CD4-positive, alpha-beta T cell treated with Interleukin-21 for 1 hour (primary cell): Measurements from ENCODE around the gene HOXB8.

Experiments used
- DNase-seq: peaks from one replicate; pipeline ENCODE4 v3.0.0-alpha.2; 2020

Gene HOXB8

DNA sequence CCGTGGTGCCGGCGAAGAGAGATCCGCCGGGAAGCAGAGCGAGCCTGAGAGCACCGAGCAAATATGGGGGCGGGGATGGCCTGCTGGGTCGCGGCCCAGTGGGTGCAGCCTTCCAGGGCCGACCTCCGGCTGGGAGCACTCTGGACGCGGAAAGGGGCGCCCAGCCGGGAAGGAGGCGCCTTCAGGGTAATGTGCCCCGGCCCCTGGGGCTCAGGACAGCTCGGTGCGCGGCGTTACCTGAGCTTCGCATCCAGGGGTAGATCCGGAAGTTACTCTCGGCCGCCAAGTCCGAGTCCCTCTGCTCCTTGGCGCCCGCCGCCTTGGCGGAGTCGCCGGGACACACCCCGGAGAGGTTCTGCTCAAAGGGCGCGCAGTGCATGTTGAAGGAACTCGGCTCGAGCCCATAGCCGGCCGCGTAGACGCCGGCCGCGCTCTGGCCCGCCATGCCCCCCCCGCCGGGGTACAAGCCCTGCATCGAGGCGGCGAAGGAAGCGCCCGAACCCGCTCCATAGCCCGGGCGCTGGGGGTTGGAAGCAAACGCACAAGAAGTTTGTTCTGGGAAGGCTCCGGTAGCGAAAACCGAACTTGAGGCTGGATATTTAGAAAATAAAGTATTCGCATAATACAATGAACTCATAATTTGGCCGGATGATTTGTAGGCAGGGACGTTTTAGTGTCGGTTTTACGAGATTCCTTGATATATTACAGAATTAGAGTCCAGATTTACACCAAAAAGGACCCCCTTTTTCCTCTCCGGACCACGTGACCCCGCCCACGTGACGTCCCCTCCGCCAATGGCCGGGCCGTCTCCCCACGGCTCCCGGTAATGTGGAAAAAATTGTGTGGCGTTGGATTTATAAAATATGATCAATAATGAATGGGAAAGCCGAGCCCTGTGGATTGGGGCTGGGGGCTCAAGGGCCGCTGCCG is 4.5 kb downstream of the HOXB8 start, which contains the start of gene HOXB7:
Gene HOXB7, minus strand, starts transcription at position 736 of the 930 bp plus-strand sequence. Its CDS starts 99 bp downstream, at position 637.
- DNase-seq, result peak; percentile 64

GRCh38 chr17:48609759-48610281 is 5.3 kb downstream of the HOXB8 start:
- no peak for DNase-seq

DNA sequence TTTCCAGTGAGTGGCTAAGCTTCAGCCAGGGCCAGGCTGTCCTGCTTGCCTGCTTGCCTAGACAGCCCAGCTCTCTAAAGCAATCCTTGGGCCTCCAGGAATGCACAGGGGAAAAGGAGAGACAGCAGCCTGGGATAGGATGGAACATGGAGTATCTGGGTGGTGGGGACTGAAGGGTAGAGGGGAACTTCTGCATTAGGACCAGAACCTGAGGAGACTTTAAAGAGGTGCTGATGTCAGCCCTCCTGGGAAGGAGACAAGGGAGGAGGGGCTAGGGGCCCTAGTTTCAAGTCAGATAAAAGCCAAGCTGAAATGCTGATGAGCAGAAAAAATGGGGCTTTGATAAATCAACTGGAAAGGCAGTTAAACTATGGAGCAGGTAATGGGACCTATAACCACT is 6.1 kb downstream of the HOXB8 start:
- no peak for DNase-seq

DNA sequence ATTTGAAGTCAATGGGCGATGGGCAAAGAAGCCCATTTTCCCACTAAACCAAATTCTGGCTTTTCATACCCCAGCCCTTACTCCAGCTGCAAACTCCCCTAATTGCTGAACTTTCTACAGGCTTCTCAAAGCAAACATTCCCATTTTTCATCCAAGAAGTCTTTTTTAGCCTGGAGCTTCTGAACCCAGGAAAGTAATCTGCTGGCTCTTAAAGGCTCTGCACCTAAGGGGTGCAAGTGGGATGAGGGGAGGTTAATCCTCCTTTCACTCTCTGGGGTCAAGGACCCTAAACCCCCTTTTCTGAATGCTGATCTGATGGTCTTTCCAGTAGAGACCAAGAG is 6.6 kb downstream of the HOXB8 start:
- no peak for DNase-seq

GRCh38 chr17:48606892-48607614 is 8.0 kb downstream of the HOXB8 start:
- no peak for DNase-seq

DNA sequence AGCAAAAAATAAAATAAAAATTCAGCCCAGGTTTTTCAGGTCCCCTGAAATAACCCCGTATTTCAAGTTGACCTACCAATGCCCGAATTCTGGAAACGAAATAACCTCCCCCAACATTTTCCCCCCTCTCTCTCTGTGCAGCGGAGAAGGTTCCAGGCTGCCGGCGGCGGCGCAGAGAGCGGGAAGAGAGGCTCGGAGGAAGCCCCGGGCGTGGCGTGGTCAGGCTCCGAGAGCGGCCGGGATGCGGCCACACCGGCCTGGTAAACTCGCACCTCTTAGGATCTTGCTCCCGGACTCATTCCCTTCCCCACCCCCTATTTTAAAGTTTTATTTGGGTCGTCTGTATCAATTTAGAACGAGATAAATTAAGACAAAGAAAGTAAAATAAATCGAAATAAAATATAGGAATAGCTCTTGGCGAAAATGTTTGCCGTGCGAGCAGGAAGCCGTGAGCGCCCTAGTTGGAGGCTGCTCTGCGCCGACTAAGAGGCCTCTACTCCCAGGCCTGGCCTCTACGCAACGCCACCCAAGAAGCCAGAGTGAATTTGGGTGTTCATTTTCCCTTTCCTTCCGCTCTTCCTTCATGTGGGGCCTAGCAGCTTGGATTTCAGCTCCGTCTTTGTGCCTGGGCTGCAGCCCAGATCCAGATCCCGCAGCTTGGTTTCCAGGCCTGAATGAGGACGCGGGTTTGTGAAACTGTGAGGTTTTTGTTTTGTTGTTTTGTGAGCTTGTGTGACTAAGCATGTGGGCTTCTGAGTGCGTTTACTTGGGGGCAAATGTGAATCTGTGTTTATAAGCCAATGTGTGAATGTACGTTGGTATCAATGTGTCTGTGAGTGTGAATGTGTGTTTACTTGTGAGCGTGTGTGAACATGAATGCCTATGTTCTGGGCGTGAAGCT is 8.9 kb downstream of the HOXB8 start:
- no peak for DNase-seq

- no peak for DNase-seq
Observed at GRCh38 chr17:48605409-48605919, 9.6 kb downstream of the HOXB8 start.

DNA sequence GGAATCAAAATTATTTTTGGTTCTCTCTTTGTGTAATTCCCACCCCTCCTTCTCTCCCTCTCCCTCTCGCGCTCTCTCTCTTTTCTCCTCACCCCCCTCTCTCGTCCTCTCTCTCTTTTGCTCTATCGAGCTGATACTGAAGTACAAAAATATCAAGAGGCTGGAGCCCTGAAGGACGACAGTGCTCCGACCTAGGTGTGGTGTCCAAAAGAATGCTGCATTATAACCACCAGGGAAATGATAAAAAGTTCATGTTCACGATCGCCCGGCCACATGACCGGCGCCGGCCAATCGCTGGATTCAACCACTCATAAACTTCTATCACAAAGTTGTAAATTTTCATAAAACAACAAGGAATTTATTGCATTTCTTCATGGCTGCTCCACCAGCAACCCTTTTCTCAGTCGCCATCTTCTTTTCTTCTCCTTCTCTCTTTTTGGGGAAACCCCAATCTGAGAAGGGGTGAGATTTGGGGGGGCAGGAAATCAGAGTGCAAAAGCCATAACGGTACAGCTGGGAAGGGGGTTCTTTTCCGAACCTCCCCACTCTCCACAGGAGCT is 10.2 kb downstream of the HOXB8 start, which contains the start of gene HOXB6:
Gene HOXB6, minus strand, starts transcription at position 217 of the 560 bp plus-strand sequence. CDS start 6,836 bp downstream, outside the sequence.
- DNase-seq, result no peak

DNA sequence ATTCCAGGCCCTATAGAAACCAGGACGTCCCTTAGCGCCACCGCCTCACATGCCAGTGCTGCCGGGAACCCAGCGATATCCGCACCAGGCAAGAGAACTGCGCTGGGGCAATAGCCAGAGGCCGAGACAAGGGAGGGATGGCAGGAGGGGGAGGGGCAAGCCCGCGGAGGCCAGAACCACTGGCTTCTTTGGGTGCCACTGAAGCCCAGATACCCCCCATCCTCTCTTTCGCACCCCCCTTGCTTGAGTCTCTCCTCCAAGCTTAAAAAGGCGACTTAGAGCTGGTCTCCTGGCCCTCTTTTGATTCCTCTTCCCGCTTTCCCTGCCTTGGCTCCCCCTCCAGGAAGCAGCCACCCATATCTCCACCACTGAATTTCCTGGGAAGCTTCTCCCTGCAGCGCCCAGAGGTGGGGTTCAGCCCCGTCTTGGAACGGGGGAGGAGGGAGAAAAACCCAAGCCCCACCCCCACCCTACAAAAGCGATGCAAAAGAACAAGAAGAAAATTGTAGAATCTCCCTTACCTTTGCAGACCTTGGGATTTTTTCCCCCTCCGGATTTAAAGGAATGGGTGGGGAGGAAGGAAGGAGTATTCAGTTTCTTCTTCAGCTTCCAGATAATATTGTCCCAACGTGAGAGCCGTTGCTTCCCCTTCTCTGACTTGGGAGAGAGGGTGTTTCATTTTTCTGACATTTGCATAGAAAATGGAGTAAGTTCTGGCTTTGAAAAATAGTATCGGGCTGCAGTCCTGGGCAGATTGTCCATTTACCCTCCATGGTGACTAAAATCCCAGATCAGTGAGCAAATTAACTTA is 10.9 kb downstream of the HOXB8 start:
- DNase-seq, result no peak

DNA sequence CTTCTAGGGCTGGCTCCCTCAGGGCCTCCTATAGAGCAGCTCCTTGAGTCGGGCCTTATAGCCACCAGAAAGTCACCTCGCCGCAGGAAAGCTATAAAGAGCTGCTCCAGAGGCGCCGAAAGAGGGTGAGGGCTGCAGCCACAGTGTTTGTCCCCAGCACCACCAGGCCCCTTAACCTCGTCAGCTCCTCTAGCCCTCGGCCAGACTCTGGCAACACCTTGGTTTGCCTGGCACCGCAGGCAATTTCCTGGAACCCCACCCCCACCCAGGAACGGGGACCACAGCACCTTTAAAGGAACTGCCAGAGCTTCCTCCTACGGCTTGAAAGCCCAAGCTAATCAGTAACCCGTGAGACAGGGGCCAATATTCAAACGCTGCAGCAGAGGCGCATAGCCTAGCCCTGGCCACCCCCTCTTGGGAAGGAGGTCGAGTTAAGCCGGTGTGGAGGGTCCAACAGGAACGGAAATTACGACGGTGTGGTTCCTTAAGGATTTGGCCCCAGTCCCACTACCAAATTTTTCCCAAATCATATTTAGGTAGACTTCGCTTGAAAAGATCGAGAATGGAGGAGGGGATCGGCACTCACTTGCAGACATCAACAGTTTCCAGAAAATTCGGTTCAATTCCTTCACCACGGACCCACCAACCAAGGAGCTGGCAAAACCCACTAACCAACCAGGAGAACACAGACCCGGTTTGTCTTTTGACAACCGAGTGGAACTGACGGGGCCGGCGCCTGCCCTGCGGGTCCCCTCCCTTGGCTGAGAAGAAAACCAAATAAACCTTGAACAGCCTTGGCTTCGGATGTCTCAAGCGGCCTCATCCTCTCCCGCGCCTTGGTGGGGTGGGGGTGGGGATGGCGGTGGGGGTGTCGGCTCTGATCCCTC is 13.3 kb downstream of the HOXB8 start:
- DNase-seq, result no peak

DNA sequence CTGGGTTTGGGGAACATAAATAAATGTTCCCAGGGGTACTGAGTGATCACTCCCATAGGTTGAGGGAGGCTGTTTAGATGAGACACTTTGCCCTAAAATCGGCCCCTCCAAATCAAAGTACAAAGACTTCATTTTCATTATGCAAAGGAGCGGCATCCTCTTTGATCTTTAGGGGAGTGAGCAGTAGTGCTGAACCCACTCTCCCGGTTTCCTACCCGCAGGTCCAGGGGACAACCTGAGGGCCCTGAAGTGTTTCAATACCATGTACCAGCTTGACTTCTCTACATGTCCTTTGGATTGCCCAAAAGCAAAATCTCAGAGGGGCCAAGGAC is 13.9 kb downstream of the HOXB8 start:
- DNase-seq, result no peak

- no peak for DNase-seq
Observed at GRCh38 chr17:48600244-48601098, 14.6 kb downstream of the HOXB8 start.

- no peak for DNase-seq
Observed at GRCh38 chr17:48599354-48599753, 15.7 kb downstream of the HOXB8 start.

- DNase-seq, result no peak
Observed at GRCh38 chr17:48598736-48599135, 16.4 kb downstream of the HOXB8 start.

DNA sequence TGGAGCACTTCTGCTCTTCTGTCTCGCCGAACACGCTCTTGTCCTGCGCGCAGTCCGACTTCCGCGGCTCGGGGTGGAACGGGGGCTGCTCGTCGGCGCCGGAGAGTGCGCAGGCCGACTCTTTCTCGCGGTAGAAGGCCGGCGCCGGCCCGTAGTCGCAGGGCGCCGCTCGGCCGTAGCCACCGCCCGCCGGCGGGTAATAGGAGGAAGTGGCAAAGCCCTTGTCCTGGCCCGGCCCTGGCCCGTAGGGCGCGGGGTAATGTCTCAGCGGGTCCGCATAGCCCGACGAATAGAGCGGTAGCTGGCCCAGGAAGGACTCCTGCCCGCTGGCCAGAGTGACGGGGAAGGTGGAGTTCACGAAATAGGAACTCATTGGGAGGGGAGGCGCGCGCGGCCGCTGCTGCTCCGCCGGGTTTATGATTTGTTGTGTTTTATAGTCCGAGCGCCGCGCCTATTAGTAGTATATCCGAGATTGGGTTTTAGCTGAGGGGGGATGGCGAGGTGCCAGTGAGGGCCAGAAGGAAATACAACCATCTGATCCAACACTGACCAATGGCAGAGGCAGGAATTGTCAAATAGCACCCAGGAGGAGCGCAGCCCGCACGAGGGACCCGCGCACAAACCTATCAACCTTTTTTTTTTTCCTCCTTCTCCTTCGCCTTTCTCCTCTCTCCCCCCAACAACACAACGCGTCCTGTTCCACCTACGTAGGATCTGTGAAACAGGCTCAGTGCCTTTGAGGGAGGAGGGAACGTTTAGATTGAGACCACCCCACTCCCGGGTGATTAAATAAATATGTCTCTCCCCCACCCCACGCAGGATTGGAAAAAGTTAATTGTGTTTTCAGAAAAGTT is 17.1 kb downstream of the HOXB8 start:
- DNase-seq, result peak; percentile 50

DNA sequence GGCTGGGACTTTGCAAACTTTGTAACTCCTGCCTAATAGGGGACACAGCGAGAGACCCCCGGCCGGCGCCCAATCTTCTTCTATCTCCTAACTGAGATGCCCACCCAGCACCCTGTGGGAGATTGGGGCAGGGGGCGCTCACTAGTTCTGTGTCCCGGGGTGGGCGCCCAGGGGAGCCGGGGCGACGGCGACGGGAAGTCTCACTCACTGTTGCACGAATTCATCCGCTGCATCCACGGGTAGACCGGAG is 17.6 kb downstream of the HOXB8 start:
- no peak for DNase-seq

DNA sequence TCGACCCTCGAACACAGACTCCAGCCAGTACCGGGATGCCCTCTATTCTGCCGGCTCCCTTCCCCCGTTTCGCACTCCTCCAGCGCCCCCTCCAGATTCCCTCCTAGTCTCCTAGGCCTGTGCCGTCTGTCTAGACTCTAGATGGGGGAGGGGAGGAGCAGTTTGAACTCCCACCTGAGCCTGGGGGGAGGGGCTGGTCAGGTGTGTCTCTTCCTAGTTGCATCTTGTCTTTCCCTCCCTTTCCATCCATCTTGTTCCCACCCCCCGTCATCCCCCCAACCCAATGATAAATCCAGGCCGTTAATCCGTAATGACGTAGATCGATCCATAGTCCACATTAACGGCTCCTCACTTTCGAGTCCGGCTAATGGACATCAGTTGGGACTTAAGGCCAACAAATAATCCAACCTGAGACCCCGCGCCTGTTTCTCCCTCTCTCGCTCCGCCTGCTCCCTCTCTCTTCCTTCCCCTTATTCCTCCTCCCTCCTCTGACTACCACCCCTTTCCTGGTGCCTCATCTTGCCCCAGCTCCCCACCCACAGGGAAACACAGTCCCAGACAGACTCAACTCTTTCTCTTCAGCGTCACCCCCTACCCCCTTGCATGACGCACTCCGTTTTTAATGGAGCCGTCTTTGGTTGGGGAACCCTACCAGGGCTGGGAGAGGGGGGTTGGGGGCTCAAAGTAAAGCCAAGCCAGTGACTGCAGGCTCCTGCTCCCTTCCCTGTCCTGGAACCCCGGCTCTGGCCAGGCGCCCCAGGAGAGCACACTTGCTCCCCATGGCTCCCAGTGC is 18.2 kb downstream of the HOXB8 start:
- no peak for DNase-seq
